B cell (primary cell): ENCODE results near the gene TGM6. TPM values are rescaled to one million over a fixed set of nuclear protein-coding genes. Genes with fewer than 3 reads are reported as not detected.

Experiments
- ATAC-seq: fragments of 200-7000 bp; cut with Tn5 transposase; one replicate; pipeline ENCODE4 v1.10.0; 2021; ENCODE audit warnings: low read depth, mild to moderate bottlenecking, moderate number of reproducible peaks, moderate library complexity
- CTCF ChIA-PET: fragments of 350-600 bp; sonication (Branson Sonifier 250); formaldehyde crosslinking; loops from one replicate; lab custom pipeline; 2021; ENCODE audit warnings: antibody characterized with exemption, inconsistent platforms; lab: Charles Lee
- POLR2A ChIA-PET: fragments of 350-600 bp; sonication (Branson Sonifier 250); formaldehyde crosslinking; loops from one replicate; lab custom pipeline; 2021; ENCODE audit warnings: antibody characterized with exemption; lab: Charles Lee
- DNase-seq: peaks from one replicate; pipeline ENCODE4 v3.0.0; 2013
- H2AFZ ChIP-seq: 2 replicates; pipeline ENCODE4 v1.6.1; 2012; ENCODE audit warnings: mild to moderate bottlenecking, low read depth, low read length; ENCODE audit not compliant: insufficient read depth, poor library complexity, severe bottlenecking
- H3K27ac ChIP-seq, 2 donors: 1 replicate in 1 of 2; 2 replicates in 1 of 2; pipeline ENCODE4 v1.5.1; 2012 to 2013; ENCODE audit warnings: low read length in 2 of 2, mild to moderate bottlenecking in 2 of 2, moderate library complexity in 1 of 2
- H3K27me3 ChIP-seq, 4 experiments: fragments of 200-600 bp in 1 of 4; sonication (generic) in 1 of 4; replicated peaks in 1 of 4; 1 replicate in 2 of 4; 2 replicates in 2 of 4; pipeline versions ENCODE4 v1.6.1 to v1.7.0; 2013 to 2016; ENCODE audit warnings: low read length in 3 of 4, mild to moderate bottlenecking in 2 of 4, mixed read lengths in 1 of 4, moderate library complexity in 1 of 4; ENCODE audit not compliant: insufficient read depth in 4 of 4, control insufficient read depth in 3 of 4; ENCODE audit errors: control extremely low read depth in 1 of 4
- H3K36me3 ChIP-seq, 2 experiments: replicated peaks in 1 of 2; 1 replicate in 1 of 2; 2 replicates in 1 of 2; pipeline versions ENCODE4 v1.6.1 to v1.7.1; 2013; ENCODE audit warnings: low read length in 1 of 2; ENCODE audit not compliant: insufficient read depth in 2 of 2, control insufficient read depth in 1 of 2; ENCODE audit errors: control extremely low read depth in 1 of 2, extremely low read depth in 1 of 2
- H3K4me1 ChIP-seq, 2 donors: fragments of 200-600 bp in 1 of 2; sonication (generic) in 1 of 2; 1 replicate in 1 of 2; 2 replicates in 1 of 2; pipeline versions ENCODE4 v1.5.1 to v1.6.1; 2013 to 2017; ENCODE audit warnings: low read length in 2 of 2; ENCODE audit not compliant: control insufficient read depth in 2 of 2, insufficient read depth in 2 of 2
- H3K4me2 ChIP-seq: replicated peaks from 2 replicates; pipeline ENCODE3; 2012; ENCODE audit warnings: mild to moderate bottlenecking, low read depth, low read length; ENCODE audit not compliant: poor library complexity, severe bottlenecking
- H3K4me3 ChIP-seq, 5 experiments: fragments of 200-600 bp in 1 of 5; sonication (generic) in 1 of 5; 1 replicate in 3 of 5; 2 replicates in 2 of 5; pipeline versions ENCODE4 v1.5.1 to v1.7.0; 2011 to 2016; ENCODE audit warnings: low read length in 4 of 5, mild to moderate bottlenecking in 4 of 5, low read depth in 2 of 5, control low read depth in 1 of 5, moderate library complexity in 1 of 5; ENCODE audit not compliant: insufficient read depth in 1 of 5; ENCODE audit errors: control extremely low read depth in 1 of 5, extremely low read depth in 1 of 5
- H3K79me2 ChIP-seq: fragments of 200-600 bp; sonication (generic); one replicate; pipeline ENCODE4 v1.6.0; 2016; ENCODE audit warnings: low read length; ENCODE audit not compliant: control insufficient read depth, insufficient read depth
- H3K9ac ChIP-seq: fragments of 200-600 bp; sonication (generic); 2 replicates; pipeline ENCODE4 v1.6.1; 2017; ENCODE audit warnings: mild to moderate bottlenecking, low read length, moderate library complexity
- H3K9me3 ChIP-seq, 3 donors: one replicate each; pipeline versions ENCODE4 v1.6.1 to v1.7.1; 2013; ENCODE audit warnings: low read length in 2 of 3; ENCODE audit not compliant: control insufficient read depth in 2 of 3, insufficient read depth in 1 of 3; ENCODE audit errors: control extremely low read depth in 1 of 3
- H4K20me1 ChIP-seq: 2 replicates; pipeline ENCODE4 v1.6.0; 2012; ENCODE audit warnings: mild to moderate bottlenecking, low read length; ENCODE audit not compliant: insufficient read depth, control insufficient read depth, poor library complexity, severe bottlenecking
- H3K27ac Mint-ChIP-seq: one replicate; pipeline ENCODE4 v1.8.0; 2021; ENCODE audit warnings: mixed read lengths
- H3K27me3 Mint-ChIP-seq: one replicate; pipeline ENCODE4 v1.8.0; 2021; ENCODE audit warnings: mixed read lengths
- H3K4me1 Mint-ChIP-seq: one replicate; pipeline ENCODE4 v1.8.0; 2021; ENCODE audit warnings: mixed read lengths
- H3K4me3 Mint-ChIP-seq: one replicate; pipeline ENCODE4 v1.8.0; 2021; ENCODE audit warnings: mixed read lengths
- H3K9me3 Mint-ChIP-seq: one replicate; pipeline ENCODE4 v1.8.0; 2022; ENCODE audit warnings: mixed read lengths; ENCODE audit not compliant: insufficient read depth
- EZH2 ChIP-seq: IDR thresholded peaks from 2 replicates; pipeline ENCODE4 v1.6.1; 2012; ENCODE audit warnings: borderline replicate concordance, low read depth, mild to moderate bottlenecking, moderate library complexity, low read length; ENCODE audit not compliant: insufficient read depth, poor library complexity, severe bottlenecking
- WGBS: methylation state at CpG from one replicate; pipeline ENCODE4 v1.1.5; 2013; ENCODE audit warnings: missing lambda C conversion rate; ENCODE audit not compliant: insufficient coverage; 5-methylcytosine and 5-hydroxymethylcytosine counted together
- intact Hi-C: fragments of 100-400 bp; cut with micrococcal nuclease; formaldehyde crosslinking; loops from one replicate; pipeline ENCODE4 v1.10.0; 2022
- polyA plus RNA-seq: library from polyadenylated mRNA; depleted of rRNA; stranded (reverse); fragments of >200 nt; gene quantifications from 2 replicates; pipeline ENCODE4 v1.2.3, GENCODE V29; 2012
- total RNA-seq, 2 donors: library from RNA; stranded (reverse); fragments of 120-200 nt in 1 of 2; gene quantifications; 1 replicate in 1 of 2; 2 replicates in 1 of 2; pipeline versions ENCODE4 v1.2.3 to v1.2.4, GENCODE V29; 2013 to 2022
- TF ChIP-seq, protein P1 (sequence below): fragments of 200-600 bp; IDR thresholded peaks from one replicate; pipeline ENCODE4 v1.8.0; 2022; ENCODE audit warnings: antibody characterized with exemption, mild to moderate bottlenecking

TGM6 gene
- total and polyA plus RNA-seq, 2 donors (not counting 1 experiment from before 2014, with no cell fraction given): not detected

DNA sequence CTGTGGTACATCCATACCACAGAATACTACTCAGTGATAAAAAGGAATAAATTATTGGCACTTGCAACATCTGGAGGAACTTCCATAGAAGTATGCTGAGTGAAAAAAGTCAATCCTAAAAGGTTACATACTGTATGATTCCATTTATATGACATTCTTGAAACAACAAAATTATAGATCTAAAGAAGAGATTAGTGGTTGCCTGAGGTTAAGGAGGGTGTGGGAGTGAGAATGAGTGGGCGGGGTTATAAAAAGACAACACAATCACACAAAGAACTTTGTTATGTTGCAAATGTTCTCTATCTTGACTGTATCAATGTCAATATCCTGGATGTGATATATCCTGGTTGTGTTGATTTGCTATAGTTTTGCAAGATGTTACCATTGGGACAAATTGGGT is 68.7 kb downstream of the TGM6 start:
- Histone ChIP-seq H3K27me3 (no peaks in the 10 kb centered on the region), H4K20me1 (no peaks in the 10 kb centered on the region), H3K4me2 (no peak overlapping the region), H3K9me3 (peaks cover 0 to 7% (median 6%) of the 10 kb centered on the region in 3 donors), H3K9ac (no peak overlapping the region), H3K4me1 (no peaks in the 10 kb centered on the region), H3K27ac (no peak overlapping the region), H3K79me2 (no peaks in the 10 kb centered on the region), H3K4me3 (no peak overlapping the region), H3K36me3 (no peaks in the 10 kb centered on the region), H2AFZ (no peak overlapping the region)
- Mint-ChIP-seq H3K27ac (no peak overlapping the region), H3K4me1 (no peaks in the 10 kb centered on the region), H3K4me3 (no peak overlapping the region), H3K9me3 (peaks cover 2% of the 10 kb centered on the region), H3K27me3 (no peaks in the 10 kb centered on the region)
- no CpG with 5 or more reads among the region's 1 CpG for WGBS
- no peak for DNase-seq
- ChIA-PET CTCF (interaction anchor here (0.7 kb wide), 1 partner anchor 647 kb away, joined by 4 read pairs; no protein-coding TSS in a partner anchor), POLR2A (no interaction called here)
- ATAC-seq: no peak
- intact Hi-C loops: no loop called here
- TF ChIP-seq, protein P1, sequence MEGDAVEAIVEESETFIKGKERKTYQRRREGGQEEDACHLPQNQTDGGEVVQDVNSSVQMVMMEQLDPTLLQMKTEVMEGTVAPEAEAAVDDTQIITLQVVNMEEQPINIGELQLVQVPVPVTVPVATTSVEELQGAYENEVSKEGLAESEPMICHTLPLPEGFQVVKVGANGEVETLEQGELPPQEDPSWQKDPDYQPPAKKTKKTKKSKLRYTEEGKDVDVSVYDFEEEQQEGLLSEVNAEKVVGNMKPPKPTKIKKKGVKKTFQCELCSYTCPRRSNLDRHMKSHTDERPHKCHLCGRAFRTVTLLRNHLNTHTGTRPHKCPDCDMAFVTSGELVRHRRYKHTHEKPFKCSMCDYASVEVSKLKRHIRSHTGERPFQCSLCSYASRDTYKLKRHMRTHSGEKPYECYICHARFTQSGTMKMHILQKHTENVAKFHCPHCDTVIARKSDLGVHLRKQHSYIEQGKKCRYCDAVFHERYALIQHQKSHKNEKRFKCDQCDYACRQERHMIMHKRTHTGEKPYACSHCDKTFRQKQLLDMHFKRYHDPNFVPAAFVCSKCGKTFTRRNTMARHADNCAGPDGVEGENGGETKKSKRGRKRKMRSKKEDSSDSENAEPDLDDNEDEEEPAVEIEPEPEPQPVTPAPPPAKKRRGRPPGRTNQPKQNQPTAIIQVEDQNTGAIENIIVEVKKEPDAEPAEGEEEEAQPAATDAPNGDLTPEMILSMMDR: no peak
- no peak for TF ChIP-seq EZH2

DNA sequence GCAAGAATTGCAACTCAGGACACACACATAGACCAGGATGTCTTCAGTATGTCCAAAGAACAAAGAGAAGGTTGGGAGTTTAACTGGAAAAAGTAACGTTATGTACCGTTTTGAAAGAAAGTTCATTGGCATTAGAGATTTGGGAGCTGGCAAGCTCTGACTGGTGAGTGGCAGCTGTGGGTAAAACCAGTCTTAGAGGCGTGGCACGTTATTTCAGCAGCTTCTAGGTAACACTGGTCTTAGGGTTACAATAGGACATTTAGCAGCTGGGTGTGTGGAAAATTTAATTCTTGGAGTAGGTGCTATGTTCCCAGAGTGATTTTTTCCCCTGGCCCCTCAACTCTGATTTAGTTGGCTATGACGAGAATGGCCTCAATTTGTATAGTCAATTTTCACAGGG is 70.7 kb downstream of the TGM6 start:
- no peaks in the 10 kb centered on the region for H3K4me1 ChIP-seq
- no peak overlapping the region for H3K9ac ChIP-seq
- Mint-ChIP-seq H3K9me3 (peaks cover 2% of the 10 kb centered on the region), H3K27ac (no peak overlapping the region), H3K4me3 (no peak overlapping the region), H3K4me1 (no peaks in the 10 kb centered on the region), H3K27me3 (no peaks in the 10 kb centered on the region)
- no peaks in the 10 kb centered on the region for H3K79me2 ChIP-seq
- peaks cover 0 to 6% (median 5%) of the 10 kb centered on the region in 3 donors for H3K9me3 ChIP-seq
- no peaks in the 10 kb centered on the region for H4K20me1 ChIP-seq
- ChIA-PET CTCF (interaction anchor here (0.8 to 3.5 kb wide), 17 partner anchors 9 to 686 kb away, joined by 3 to 104 read pairs (median 5); partner anchors contain the start of gene SNRPB), POLR2A (interaction anchor here (1.0 kb wide), 1 partner anchor 244 kb away, joined by 3 read pairs; no protein-coding TSS in a partner anchor)
- ATAC-seq: no peak
- H2AFZ ChIP-seq: no peak overlapping the region
- DNase-seq: no peak
- H3K36me3 ChIP-seq: no peaks in the 10 kb centered on the region
- intact Hi-C loops: no loop called here
- 77% methylated on average over 4 of the region's 5 CpGs for WGBS
- no peak overlapping the region for H3K4me3 ChIP-seq
- no peak overlapping the region for H3K4me2 ChIP-seq
- no peaks in the 10 kb centered on the region for H3K27me3 ChIP-seq
- no peak for TF ChIP-seq EZH2
- TF ChIP-seq, protein P1: no peak
- no peak overlapping the region for H3K27ac ChIP-seq
